Body of pancreas (tissue), 4 donors: Measurements from ENCODE around the gene SLC25A14. TPM values are rescaled to one million over a fixed set of nuclear protein-coding genes. Genes with fewer than 3 reads are reported as not detected.

Experiments used
- ATAC-seq: fragments of 150-250 bp; one replicate; pipeline ENCODE4 v1.9.1; 2016
- DNase-seq, 4 donors: peaks; one replicate each; pipeline ENCODE4 v3.0.0-alpha.2; 2019
- H3K27ac ChIP-seq, 4 donors: fragments of 200-600 bp; sonication (generic); 1 replicate in 3 of 4; 2 replicates in 1 of 4; pipeline versions ENCODE4 v1.5.1 to v1.6.1; 2016 to 2019; ENCODE audit warnings: mild to moderate bottlenecking in 1 of 4, mixed read lengths in 1 of 4, moderate library complexity in 1 of 4
- H3K27me3 ChIP-seq, 2 donors: fragments of 200-600 bp; sonication (generic); one replicate each; pipeline ENCODE4 v1.6.0; 2016; ENCODE audit warnings: mild to moderate bottlenecking in 1 of 2
- H3K36me3 ChIP-seq, 2 donors: fragments of 200-600 bp; sonication (generic); replicated peaks in 1 of 2; 2 replicates each; pipeline ENCODE4 v1.5.1; 2016; ENCODE audit warnings: low read depth in 2 of 2; ENCODE audit not compliant: insufficient read depth in 1 of 2
- H3K4me1 ChIP-seq: fragments of 200-600 bp; sonication (generic); one replicate; pipeline ENCODE4 v1.6.0; 2016
- H3K4me3 ChIP-seq, 2 donors: fragments of 200-600 bp; sonication (generic); 1 replicate in 1 of 2; 2 replicates in 1 of 2; pipeline ENCODE4 v1.5.1; 2016 to 2019
- H3K9me3 ChIP-seq, 3 donors: fragments of 200-600 bp; sonication (generic); 1 replicate in 2 of 3; 2 replicates in 1 of 3; pipeline ENCODE4 v1.5.1; 2016
- POLR2A ChIP-seq, 3 donors: fragments of 450-650 bp; IDR thresholded peaks; one replicate each; pipeline ENCODE4 v1.6.1; 2016; ENCODE audit warnings: antibody characterized with exemption in 3 of 3, mild to moderate bottlenecking in 2 of 3
- WGBS, 2 donors: methylation state at CpG; one replicate each; pipeline ENCODE4 v1.1.5; 2017; 5-methylcytosine and 5-hydroxymethylcytosine counted together
- intact Hi-C: fragments of 100-400 bp; cut with DNase I; formaldehyde crosslinking; loops from one replicate; pipeline ENCODE4 v1.15.1; 2023
- total RNA-seq, 2 donors: library from RNA; depleted of rRNA; stranded (reverse); fragments of >200 nt; gene quantifications; one replicate each; pipeline ENCODE4 v1.1.0, GENCODE V29; 2016
- TF ChIP-seq, protein P1 (sequence below), 7 experiments: fragments of 450-650 bp in 4 of 7; fragments of 200-600 bp in 3 of 7; sonication (generic) in 3 of 7; IDR thresholded peaks; one replicate each; pipeline ENCODE4 v1.5.1; 2016 to 2019; ENCODE audit warnings: antibody characterized with exemption in 7 of 7

SLC25A14 gene
- total RNA-seq, 2 donors from 2014 or later: 10.6 to 18.5 TPM

- Histone ChIP-seq H3K36me3 (no peaks in the 10 kb centered on the region), H3K9me3 (no peaks in the 10 kb centered on the region), H3K27ac (no peak overlapping the region), H3K4me1 (no peaks in the 10 kb centered on the region), H3K4me3 (no peak overlapping the region), H3K27me3 (no peaks in the 10 kb centered on the region)
- ATAC-seq (no peak), DNase-seq (peak in 3 of 4 donors; percentile 16 to 28 (median 22))
- 61% methylated on average over 14 of the region's 19 CpGs; no CpG with 5 or more reads in 1 of the 2 donors for WGBS, 2 donors
- intact Hi-C loops: no loop called here
- TF ChIP-seq, protein P1, sequence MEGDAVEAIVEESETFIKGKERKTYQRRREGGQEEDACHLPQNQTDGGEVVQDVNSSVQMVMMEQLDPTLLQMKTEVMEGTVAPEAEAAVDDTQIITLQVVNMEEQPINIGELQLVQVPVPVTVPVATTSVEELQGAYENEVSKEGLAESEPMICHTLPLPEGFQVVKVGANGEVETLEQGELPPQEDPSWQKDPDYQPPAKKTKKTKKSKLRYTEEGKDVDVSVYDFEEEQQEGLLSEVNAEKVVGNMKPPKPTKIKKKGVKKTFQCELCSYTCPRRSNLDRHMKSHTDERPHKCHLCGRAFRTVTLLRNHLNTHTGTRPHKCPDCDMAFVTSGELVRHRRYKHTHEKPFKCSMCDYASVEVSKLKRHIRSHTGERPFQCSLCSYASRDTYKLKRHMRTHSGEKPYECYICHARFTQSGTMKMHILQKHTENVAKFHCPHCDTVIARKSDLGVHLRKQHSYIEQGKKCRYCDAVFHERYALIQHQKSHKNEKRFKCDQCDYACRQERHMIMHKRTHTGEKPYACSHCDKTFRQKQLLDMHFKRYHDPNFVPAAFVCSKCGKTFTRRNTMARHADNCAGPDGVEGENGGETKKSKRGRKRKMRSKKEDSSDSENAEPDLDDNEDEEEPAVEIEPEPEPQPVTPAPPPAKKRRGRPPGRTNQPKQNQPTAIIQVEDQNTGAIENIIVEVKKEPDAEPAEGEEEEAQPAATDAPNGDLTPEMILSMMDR (IDR thresholded peaks at IDR 0.05): no peak
- no peak for TF ChIP-seq POLR2A (IDR thresholded peaks at IDR 0.05)
These were observed 40.3 kb upstream of the SLC25A14 start for GRCh38 chrX:130299279-130300009.

DNA sequence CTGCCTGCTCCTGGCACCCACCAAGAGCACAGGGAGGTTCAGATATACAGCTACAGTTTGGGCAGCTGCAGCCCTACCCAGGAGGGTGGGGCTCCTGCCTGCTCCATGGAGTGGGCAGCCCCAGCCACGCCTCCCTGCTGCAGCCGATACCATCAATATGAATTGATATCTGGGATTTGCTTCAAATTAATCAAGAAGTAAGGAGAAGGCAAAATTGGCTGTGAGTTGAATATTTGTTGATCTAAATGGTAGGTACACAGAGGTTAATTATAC lies 39.8 kb upstream of the SLC25A14 start:
- Histone ChIP-seq H3K4me3 (no peak overlapping the region), H3K36me3 (no peaks in the 10 kb centered on the region), H3K4me1 (no peaks in the 10 kb centered on the region), H3K9me3 (no peaks in the 10 kb centered on the region), H3K27ac (no peak overlapping the region), H3K27me3 (no peaks in the 10 kb centered on the region)
- DNase-seq (peak in 1 of 4 donors; percentile 48), ATAC-seq (no peak)
- 20 to 50% methylated on average over 1 to 2 of the region's 2 CpGs for WGBS, 2 donors
- intact Hi-C loops: no loop called here
- TF ChIP-seq, protein P1 (IDR thresholded peaks at IDR 0.05): no peak
- no peak for TF ChIP-seq POLR2A (IDR thresholded peaks at IDR 0.05)

- 92 to 96% methylated on average over 1 of the region's 1 CpG for WGBS, 2 donors
- Histone ChIP-seq H3K36me3 (no peaks in the 10 kb centered on the region), H3K4me3 (no peak overlapping the region), H3K9me3 (no peaks in the 10 kb centered on the region), H3K27me3 (no peaks in the 10 kb centered on the region), H3K27ac (no peak overlapping the region), H3K4me1 (no peaks in the 10 kb centered on the region)
- intact Hi-C loops: no loop called here
- no peak for TF ChIP-seq POLR2A (IDR thresholded peaks at IDR 0.05)
- TF ChIP-seq, protein P1 (IDR thresholded peaks at IDR 0.05): no peak
- DNase-seq: no peak
- ATAC-seq: no peak
These were observed 38.3 kb upstream of the SLC25A14 start for GRCh38 chrX:130301405-130301804.

DNA sequence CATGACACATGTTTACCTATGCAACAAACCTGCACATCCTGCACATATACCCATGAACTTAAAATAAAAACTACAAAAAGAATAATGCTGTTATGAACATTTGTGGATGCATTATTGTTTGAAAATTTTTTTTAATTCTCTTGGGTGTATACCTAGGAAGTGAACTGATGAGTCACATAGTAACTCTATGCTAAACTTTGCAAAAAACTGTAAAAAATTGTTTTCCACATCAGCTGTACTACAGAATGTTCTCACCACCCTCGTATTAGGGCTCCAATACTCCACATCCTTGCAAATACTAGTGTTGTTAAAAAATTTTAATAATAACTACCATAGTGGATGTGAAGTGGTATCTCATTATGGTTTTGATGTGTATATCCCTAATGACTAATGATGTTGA lies 37.7 kb upstream of the SLC25A14 start:
- Histone ChIP-seq H3K36me3 (no peaks in the 10 kb centered on the region), H3K9me3 (no peaks in the 10 kb centered on the region), H3K27me3 (no peaks in the 10 kb centered on the region), H3K27ac (no peak overlapping the region), H3K4me1 (no peaks in the 10 kb centered on the region), H3K4me3 (no peak overlapping the region)
- ATAC-seq (no peak), DNase-seq (no peak)
- intact Hi-C loops: no loop called here
- TF ChIP-seq POLR2A (IDR thresholded peaks at IDR 0.05): no peak
- TF ChIP-seq, protein P1 (IDR thresholded peaks at IDR 0.05): no peak
- 73 to 84% methylated on average over 1 of the region's 1 CpG for WGBS, 2 donors
